ENCODE results near the gene ATRAID.

DNA sequence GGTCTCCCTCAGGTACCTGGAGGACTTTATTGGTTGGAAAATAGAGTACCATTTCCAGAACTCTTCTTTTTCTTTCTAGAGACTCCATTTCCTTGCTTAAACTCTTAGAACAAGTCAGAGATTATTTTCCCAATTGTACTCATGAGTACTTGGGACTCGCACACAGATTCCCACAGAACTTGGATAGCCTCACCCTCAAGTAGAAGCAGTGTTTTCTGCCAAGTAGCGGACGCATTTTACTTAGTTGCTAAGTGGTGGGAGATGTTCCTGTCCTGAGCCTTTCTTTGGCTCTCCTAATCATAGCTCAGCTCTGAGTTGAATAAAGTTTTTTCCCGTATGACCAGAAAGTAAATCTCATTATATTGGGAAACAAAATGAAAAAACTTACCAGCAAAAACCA is 33.8 kb downstream of the ATRAID start:
- no peak for TF ChIP-seq CTCF (conservative IDR thresholded peaks at IDR 0.05 in 1 of 2, IDR thresholded peaks at IDR 0.05 in 1 of 2; ENCODE audit: extremely low read depth in 1 of 2, insufficient read depth in 1 of 2, low read depth in 1 of 2, low read length in 2 of 2)
- no peak for TF ChIP-seq EZH2 (IDR thresholded peaks at IDR 0.05; ENCODE audit: borderline replicate concordance, low read length)

Data from mammary epithelial cell (primary cell).